SK-N-SH (cell line): ENCODE measurements around the gene ALG13. TPM values are rescaled to one million over a fixed set of nuclear protein-coding genes. Genes with fewer than 3 reads are reported as not detected.
"Not testable (repeated sequence)": the region's sequence is repeated elsewhere in the genome, so short reads cannot be mapped to it uniquely, and the experiment has no call there.

ENCODE experiments used
- CTCF ChIA-PET: fragments of 300-600, 350-600 bp; formaldehyde crosslinking; extraction: SDS; loops from one replicate; lab custom pipeline; 2021; lab: Yijun Ruan, JAX
- POLR2A ChIA-PET: fragments of 350-600 bp; sonication (Branson Sonifier 250); formaldehyde crosslinking; extraction: SDS; loops from one replicate; lab custom pipeline; 2020; ENCODE audit warnings: antibody characterized with exemption, inconsistent platforms; lab: Yijun Ruan, JAX
- DNase-seq: peaks from one replicate; pipeline ENCODE4 v3.0.0; 2012
- H2AFZ ChIP-seq: fragments of 200-600 bp; sonication (generic); 2 replicates; pipeline ENCODE4 v1.8.1; 2016; ENCODE audit warnings: antibody characterized with exemption, mild to moderate bottlenecking, low read depth
- H3F3A ChIP-seq: fragments of 200-600 bp; sonication (generic); replicated peaks from 2 replicates; pipeline ENCODE3; 2016; ENCODE audit warnings: antibody characterized with exemption, mild to moderate bottlenecking; ENCODE audit not compliant: insufficient read depth
- H3K27ac ChIP-seq, 2 experiments: fragments of 200-500 bp in 1 of 2; fragments of 200-600 bp in 1 of 2; sonication (Bioruptor generic) in 1 of 2; sonication (generic), shearing (Covaris generic) in 1 of 2; 2 replicates each; pipeline versions ENCODE4 v1.5.1 to v1.6.1; 2014 to 2016; ENCODE audit warnings: low read depth in 2 of 2, inconsistent platforms in 1 of 2, low read length in 1 of 2, mild to moderate bottlenecking in 1 of 2, mixed read lengths in 1 of 2
- H3K27me3 ChIP-seq: fragments of 200-600 bp; sonication (generic), shearing (Covaris generic); 2 replicates; pipeline ENCODE4 v1.6.1; 2016; ENCODE audit warnings: mixed run types; ENCODE audit not compliant: insufficient read depth
- H3K36me3 ChIP-seq, 2 experiments: fragments of 200-500 bp in 1 of 2; fragments of 200-600 bp in 1 of 2; sonication (Bioruptor generic) in 1 of 2; sonication (generic) in 1 of 2; replicated peaks in 1 of 2; 2 replicates each; pipeline versions ENCODE3 to v1.5.1; 2014 to 2016; ENCODE audit warnings: low read length in 1 of 2, mild to moderate bottlenecking in 1 of 2; ENCODE audit not compliant: insufficient read depth in 2 of 2, control insufficient read depth in 1 of 2
- H3K4me1 ChIP-seq, 2 experiments: fragments of 200-500 bp in 1 of 2; fragments of 200-600 bp in 1 of 2; sonication (Bioruptor generic) in 1 of 2; sonication (generic), shearing (Covaris generic) in 1 of 2; 2 replicates each; pipeline versions ENCODE4 v1.5.1 to v1.6.1; 2014 to 2016; ENCODE audit warnings: low read depth in 1 of 2, low read length in 1 of 2, mixed run types in 1 of 2; ENCODE audit not compliant: insufficient read depth in 2 of 2, control insufficient read depth in 1 of 2
- H3K4me2 ChIP-seq: fragments of 200-600 bp; sonication (generic), shearing (Covaris generic); 2 replicates; pipeline ENCODE4 v1.6.1; 2017; ENCODE audit warnings: mixed run types
- H3K4me3 ChIP-seq, 2 experiments: fragments of 200-500 bp in 1 of 2; fragments of 200-600 bp in 1 of 2; sonication (Bioruptor generic) in 1 of 2; sonication (generic), shearing (Covaris generic) in 1 of 2; 2 replicates each; pipeline versions ENCODE4 v1.5.1 to v1.8.1; 2014 to 2016; ENCODE audit warnings: low read depth in 2 of 2, inconsistent platforms in 1 of 2, low read length in 1 of 2, mild to moderate bottlenecking in 1 of 2, mixed read lengths in 1 of 2, moderate library complexity in 1 of 2
- H3K79me2 ChIP-seq: fragments of 200-600 bp; sonication (generic); 2 replicates; pipeline ENCODE4 v1.8.1; 2017; ENCODE audit warnings: mild to moderate bottlenecking; ENCODE audit not compliant: insufficient read depth
- H3K9ac ChIP-seq: fragments of 200-600 bp; sonication (generic); 2 replicates; pipeline ENCODE4 v1.6.1; 2017; ENCODE audit warnings: mixed run types
- H3K9me2 ChIP-seq: fragments of 200-600 bp; sonication (generic); 2 replicates; pipeline ENCODE4 v1.6.1; 2017; ENCODE audit warnings: mixed run types
- H3K9me3 ChIP-seq: fragments of 200-600 bp; sonication (generic); 2 replicates; pipeline ENCODE4 v1.6.1; 2017; ENCODE audit warnings: mixed run types, mild to moderate bottlenecking, moderate library complexity
- H4K20me1 ChIP-seq: fragments of 200-600 bp; sonication (generic); 2 replicates; pipeline ENCODE4 v1.6.1; 2017; ENCODE audit warnings: mild to moderate bottlenecking, mixed run types; ENCODE audit not compliant: insufficient read depth
- CHD2 ChIP-seq: fragments of 150-350 bp; IDR thresholded peaks from 2 replicates; pipeline ENCODE4 v1.6.1; 2018; ENCODE audit warnings: low read length; ENCODE audit not compliant: partially characterized antibody
- FOXJ3 ChIP-seq: sonication (generic); formaldehyde crosslinking; IDR thresholded peaks from 2 replicates; pipeline ENCODE4 v1.5.1; 2020; ENCODE audit warnings: mild to moderate bottlenecking, missing genetic modification reagents
- NFIC ChIP-seq: IDR thresholded peaks from 2 replicates; pipeline ENCODE4 v1.4.0; 2012; ENCODE audit warnings: borderline replicate concordance
- POLR2AphosphoS5 ChIP-seq: IDR thresholded peaks from 2 replicates; pipeline ENCODE4 v1.6.1; 2012; ENCODE audit warnings: low read depth, low read length
- TEAD4 ChIP-seq: IDR thresholded peaks from 2 replicates; pipeline ENCODE4 v1.4.0; 2012; ENCODE audit warnings: mild to moderate bottlenecking, borderline replicate concordance; ENCODE audit not compliant: insufficient read depth
- WGBS: methylation state at CpG from one replicate; pipeline ENCODE4 v1.1.6; 2017; ENCODE audit warnings: low lambda C conversion rate; 5-methylcytosine and 5-hydroxymethylcytosine counted together
- polyA plus RNA-seq, 3 experiments: library from polyadenylated mRNA; depleted of rRNA; stranded (reverse); fragments of >200 nt; gene quantifications; 2 replicates each; pipeline ENCODE4 v1.2.3, GENCODE V29; 2012
- small RNA-seq, 7 experiments: library from RNA; depleted of rRNA; stranded (forward); fragments of <200 nt; gene quantifications; one replicate each; pipeline ENCODE3, GENCODE V24; 2012
- TF ChIP-seq, protein P1 (sequence below): IDR thresholded peaks from 2 replicates; pipeline ENCODE4; 2012
- TF ChIP-seq, protein P2 (sequence below): IDR thresholded peaks from 2 replicates; pipeline ENCODE4 v1.6.1; 2012; ENCODE audit warnings: mild to moderate bottlenecking, low read depth, low read length, moderate library complexity
- TF ChIP-seq, protein P3 (sequence below): IDR thresholded peaks from 2 replicates; pipeline ENCODE4 v1.4.0; 2012; ENCODE audit warnings: low read depth, borderline replicate concordance
- TF ChIP-seq, protein P4 (sequence below): fragments of 200-600 bp; sonication (generic); IDR thresholded peaks from 2 replicates; pipeline ENCODE4 v1.6.1; 2017; ENCODE audit warnings: antibody characterized with exemption, mild to moderate bottlenecking, moderate library complexity

The ALG13 gene
- polyA plus RNA-seq, 1 of the 3 experiments (the other 2 are of a cell fraction), result 76.7 TPM

DNA sequence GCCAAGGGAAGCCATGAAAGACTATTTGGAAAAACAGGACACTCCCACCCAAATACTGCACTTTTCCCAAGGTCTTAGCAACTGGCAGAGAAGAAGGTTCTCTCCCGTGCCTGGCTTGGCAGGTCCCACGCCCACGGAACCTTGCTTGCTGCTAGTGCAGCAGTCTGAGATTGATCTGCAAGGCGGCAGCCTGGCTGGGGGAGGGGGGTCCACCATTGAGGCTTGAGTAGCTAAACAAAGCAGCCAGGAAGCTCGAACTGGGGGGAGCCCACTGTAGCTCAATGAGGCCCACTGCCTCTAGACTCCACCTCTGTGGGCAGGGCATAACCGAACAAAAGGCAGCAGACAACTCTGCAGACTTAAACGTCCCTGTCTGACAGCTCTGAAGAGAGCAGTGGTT lies 103.7 kb downstream of the ALG13 start:
- H3K4me2 ChIP-seq, result no peak overlapping the region
- TF ChIP-seq TEAD4, result no peak
- TF ChIP-seq, protein P1, sequence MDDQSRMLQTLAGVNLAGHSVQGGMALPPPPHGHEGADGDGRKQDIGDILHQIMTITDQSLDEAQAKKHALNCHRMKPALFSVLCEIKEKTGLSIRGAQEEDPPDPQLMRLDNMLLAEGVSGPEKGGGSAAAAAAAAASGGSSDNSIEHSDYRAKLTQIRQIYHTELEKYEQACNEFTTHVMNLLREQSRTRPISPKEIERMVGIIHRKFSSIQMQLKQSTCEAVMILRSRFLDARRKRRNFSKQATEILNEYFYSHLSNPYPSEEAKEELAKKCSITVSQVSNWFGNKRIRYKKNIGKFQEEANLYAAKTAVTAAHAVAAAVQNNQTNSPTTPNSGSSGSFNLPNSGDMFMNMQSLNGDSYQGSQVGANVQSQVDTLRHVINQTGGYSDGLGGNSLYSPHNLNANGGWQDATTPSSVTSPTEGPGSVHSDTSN, result no peak
- TF ChIP-seq, protein P2, sequence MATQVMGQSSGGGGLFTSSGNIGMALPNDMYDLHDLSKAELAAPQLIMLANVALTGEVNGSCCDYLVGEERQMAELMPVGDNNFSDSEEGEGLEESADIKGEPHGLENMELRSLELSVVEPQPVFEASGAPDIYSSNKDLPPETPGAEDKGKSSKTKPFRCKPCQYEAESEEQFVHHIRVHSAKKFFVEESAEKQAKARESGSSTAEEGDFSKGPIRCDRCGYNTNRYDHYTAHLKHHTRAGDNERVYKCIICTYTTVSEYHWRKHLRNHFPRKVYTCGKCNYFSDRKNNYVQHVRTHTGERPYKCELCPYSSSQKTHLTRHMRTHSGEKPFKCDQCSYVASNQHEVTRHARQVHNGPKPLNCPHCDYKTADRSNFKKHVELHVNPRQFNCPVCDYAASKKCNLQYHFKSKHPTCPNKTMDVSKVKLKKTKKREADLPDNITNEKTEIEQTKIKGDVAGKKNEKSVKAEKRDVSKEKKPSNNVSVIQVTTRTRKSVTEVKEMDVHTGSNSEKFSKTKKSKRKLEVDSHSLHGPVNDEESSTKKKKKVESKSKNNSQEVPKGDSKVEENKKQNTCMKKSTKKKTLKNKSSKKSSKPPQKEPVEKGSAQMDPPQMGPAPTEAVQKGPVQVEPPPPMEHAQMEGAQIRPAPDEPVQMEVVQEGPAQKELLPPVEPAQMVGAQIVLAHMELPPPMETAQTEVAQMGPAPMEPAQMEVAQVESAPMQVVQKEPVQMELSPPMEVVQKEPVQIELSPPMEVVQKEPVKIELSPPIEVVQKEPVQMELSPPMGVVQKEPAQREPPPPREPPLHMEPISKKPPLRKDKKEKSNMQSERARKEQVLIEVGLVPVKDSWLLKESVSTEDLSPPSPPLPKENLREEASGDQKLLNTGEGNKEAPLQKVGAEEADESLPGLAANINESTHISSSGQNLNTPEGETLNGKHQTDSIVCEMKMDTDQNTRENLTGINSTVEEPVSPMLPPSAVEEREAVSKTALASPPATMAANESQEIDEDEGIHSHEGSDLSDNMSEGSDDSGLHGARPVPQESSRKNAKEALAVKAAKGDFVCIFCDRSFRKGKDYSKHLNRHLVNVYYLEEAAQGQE, result no peak
- TF ChIP-seq CHD2, result no peak
- no peak for TF ChIP-seq POLR2AphosphoS5
- TF ChIP-seq, protein P3, sequence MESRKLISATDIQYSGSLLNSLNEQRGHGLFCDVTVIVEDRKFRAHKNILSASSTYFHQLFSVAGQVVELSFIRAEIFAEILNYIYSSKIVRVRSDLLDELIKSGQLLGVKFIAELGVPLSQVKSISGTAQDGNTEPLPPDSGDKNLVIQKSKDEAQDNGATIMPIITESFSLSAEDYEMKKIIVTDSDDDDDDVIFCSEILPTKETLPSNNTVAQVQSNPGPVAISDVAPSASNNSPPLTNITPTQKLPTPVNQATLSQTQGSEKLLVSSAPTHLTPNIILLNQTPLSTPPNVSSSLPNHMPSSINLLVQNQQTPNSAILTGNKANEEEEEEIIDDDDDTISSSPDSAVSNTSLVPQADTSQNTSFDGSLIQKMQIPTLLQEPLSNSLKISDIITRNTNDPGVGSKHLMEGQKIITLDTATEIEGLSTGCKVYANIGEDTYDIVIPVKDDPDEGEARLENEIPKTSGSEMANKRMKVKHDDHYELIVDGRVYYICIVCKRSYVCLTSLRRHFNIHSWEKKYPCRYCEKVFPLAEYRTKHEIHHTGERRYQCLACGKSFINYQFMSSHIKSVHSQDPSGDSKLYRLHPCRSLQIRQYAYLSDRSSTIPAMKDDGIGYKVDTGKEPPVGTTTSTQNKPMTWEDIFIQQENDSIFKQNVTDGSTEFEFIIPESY, result no peak
- TF ChIP-seq NFIC, result no peak
- TF ChIP-seq FOXJ3, result no peak
- TF ChIP-seq, protein P4, sequence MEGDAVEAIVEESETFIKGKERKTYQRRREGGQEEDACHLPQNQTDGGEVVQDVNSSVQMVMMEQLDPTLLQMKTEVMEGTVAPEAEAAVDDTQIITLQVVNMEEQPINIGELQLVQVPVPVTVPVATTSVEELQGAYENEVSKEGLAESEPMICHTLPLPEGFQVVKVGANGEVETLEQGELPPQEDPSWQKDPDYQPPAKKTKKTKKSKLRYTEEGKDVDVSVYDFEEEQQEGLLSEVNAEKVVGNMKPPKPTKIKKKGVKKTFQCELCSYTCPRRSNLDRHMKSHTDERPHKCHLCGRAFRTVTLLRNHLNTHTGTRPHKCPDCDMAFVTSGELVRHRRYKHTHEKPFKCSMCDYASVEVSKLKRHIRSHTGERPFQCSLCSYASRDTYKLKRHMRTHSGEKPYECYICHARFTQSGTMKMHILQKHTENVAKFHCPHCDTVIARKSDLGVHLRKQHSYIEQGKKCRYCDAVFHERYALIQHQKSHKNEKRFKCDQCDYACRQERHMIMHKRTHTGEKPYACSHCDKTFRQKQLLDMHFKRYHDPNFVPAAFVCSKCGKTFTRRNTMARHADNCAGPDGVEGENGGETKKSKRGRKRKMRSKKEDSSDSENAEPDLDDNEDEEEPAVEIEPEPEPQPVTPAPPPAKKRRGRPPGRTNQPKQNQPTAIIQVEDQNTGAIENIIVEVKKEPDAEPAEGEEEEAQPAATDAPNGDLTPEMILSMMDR, result no peak
- CTCF ChIA-PET, result no interaction called here

DNA sequence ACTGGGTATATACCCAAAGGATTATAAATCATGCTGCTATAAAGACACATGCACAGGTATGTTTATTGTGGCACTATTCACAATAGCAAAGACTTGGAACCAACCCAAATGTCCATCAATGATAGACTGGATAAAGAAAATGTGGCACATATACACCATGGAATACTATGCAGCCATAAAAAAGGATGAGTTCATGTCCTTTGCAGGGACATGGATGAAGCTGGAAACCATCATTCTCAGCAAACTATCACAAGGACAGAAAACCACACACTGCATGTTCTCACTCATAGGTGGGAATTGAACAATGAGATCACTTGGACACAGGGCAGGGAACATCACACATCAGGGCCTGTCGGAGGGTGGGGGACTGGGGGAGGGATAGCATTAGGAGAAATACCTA lies 109.1 kb downstream of the ALG13 start:
- H3K9ac ChIP-seq, H3K4me2 ChIP-seq, H3F3A ChIP-seq, H4K20me1 ChIP-seq, H3K9me3 ChIP-seq, H3K79me2 ChIP-seq, H3K36me3 ChIP-seq, H3K27me3 ChIP-seq, H3K4me1 ChIP-seq, POLR2A ChIA-PET, H3K27ac ChIP-seq, H3K9me2 ChIP-seq, H2AFZ ChIP-seq, H3K4me3 ChIP-seq, DNase-seq, CTCF ChIA-PET: not testable (repeated sequence)
- 20% methylated on average over 1 of the region's 1 CpG for WGBS

More for the DNA sequence above, 103.7 kb downstream of the ALG13 start:
- Histone ChIP-seq H3K9ac (no peak overlapping the region), H3K9me3 (no peaks in the 10 kb centered on the region), H3K36me3 (no peaks in the 10 kb centered on the region), H3K27me3 (peaks cover 5% of the 10 kb centered on the region; the same call in 1 of the 2 replicates), H2AFZ (no peak overlapping the region), H3F3A (no peaks in the 10 kb centered on the region), H3K4me3 (no peak overlapping the region), H3K27ac (no peak overlapping the region), H3K4me1 (no peaks in the 10 kb centered on the region), H3K79me2 (no peaks in the 10 kb centered on the region), H4K20me1 (no peaks in the 10 kb centered on the region), H3K9me2 (no peaks in the 10 kb centered on the region)
- no peak for DNase-seq
- POLR2A ChIA-PET, result no interaction called here
- 20% methylated on average over 7 of the region's 7 CpGs for WGBS

Small RNA genes within 50 kb of the gene (small RNA-seq; reads per million reads assigned to genes)
- 0 to 26.3 (median 0) reads per million in 7 experiments for gene RNA5SP512

Other genes starting within 250 kb of the ALG13 start
- 0.12 and 0.60 TPM in 2 replicates for gene SERTM2, start 169.5 kb upstream of the ALG13 start, polyA plus RNA-seq (2012; rRNA removed)
- gene TRPC5OS, start 195.0 kb downstream of the ALG13 start, polyA plus RNA-seq (2012; rRNA removed), result not detected in 2 replicates